H9 (cell line): ENCODE data around the gene MRPS5. TPM values are rescaled to one million over a fixed set of nuclear protein-coding genes. Genes with fewer than 3 reads are reported as not detected.
A peak's percentile ranks its signal among the peaks of the same experiment; 100 is the strongest.

ENCODE experiments used
- DNase-seq: peaks from one replicate; pipeline ENCODE4 v3.0.0-alpha.2; 2017
- H2AFZ ChIP-seq: one replicate; pipeline ENCODE4 v1.6.1; 2013; ENCODE audit warnings: mild to moderate bottlenecking, low read length, control low read depth, moderate library complexity
- H2AK5ac ChIP-seq: 2 replicates; pipeline ENCODE4 v1.6.1; 2013; ENCODE audit warnings: low read length, control low read depth, mixed read lengths; ENCODE audit not compliant: insufficient read length
- H2BK120ac ChIP-seq: one replicate; pipeline ENCODE4 v1.6.1; 2013; ENCODE audit warnings: low read depth, mild to moderate bottlenecking, low read length, control low read depth, inconsistent platforms; ENCODE audit not compliant: poor library complexity, severe bottlenecking
- H2BK12ac ChIP-seq: 2 replicates; pipeline ENCODE4 v1.6.1; 2013; ENCODE audit warnings: low read length, control low read depth, mixed read lengths, low read depth; ENCODE audit not compliant: insufficient read length
- H2BK15ac ChIP-seq: 2 replicates; pipeline ENCODE4 v1.6.1; 2013; ENCODE audit warnings: low read depth, low read length, control low read depth
- H2BK20ac ChIP-seq: one replicate; pipeline ENCODE4 v1.6.1; 2013; ENCODE audit warnings: low read depth, mild to moderate bottlenecking, low read length, control low read depth, inconsistent platforms; ENCODE audit not compliant: poor library complexity, severe bottlenecking
- H2BK5ac ChIP-seq: 2 replicates; pipeline ENCODE4 v1.6.1; 2013; ENCODE audit warnings: low read length, control low read depth, mixed read lengths; ENCODE audit not compliant: insufficient read length
- H3K14ac ChIP-seq: 2 replicates; pipeline ENCODE4 v1.6.1; 2013; ENCODE audit warnings: low read length, control low read depth; ENCODE audit not compliant: insufficient read depth
- H3K18ac ChIP-seq: 2 replicates; pipeline ENCODE4 v1.6.1; 2013; ENCODE audit warnings: low read depth, mild to moderate bottlenecking, mixed read lengths, low read length, control low read depth; ENCODE audit not compliant: insufficient read length
- H3K23ac ChIP-seq: 2 replicates; pipeline ENCODE4 v1.6.1; 2013; ENCODE audit warnings: low read length, control low read depth, mixed read lengths, low read depth; ENCODE audit not compliant: insufficient read length
- H3K23me2 ChIP-seq: 2 replicates; pipeline ENCODE4 v1.6.1; 2013; ENCODE audit warnings: low read depth, mild to moderate bottlenecking, mixed read lengths, low read length, control low read depth; ENCODE audit not compliant: insufficient read length, poor library complexity, severe bottlenecking
- H3K27ac ChIP-seq: 2 replicates; pipeline ENCODE4 v1.5.1; 2013; ENCODE audit warnings: low read length, control low read depth, mixed read lengths, low read depth; ENCODE audit not compliant: insufficient read length
- H3K27me3 ChIP-seq: 2 replicates; pipeline ENCODE4 v1.6.1; 2013; ENCODE audit warnings: low read length, control low read depth, inconsistent platforms; ENCODE audit not compliant: insufficient read depth
- H3K4ac ChIP-seq: 2 replicates; pipeline ENCODE4 v1.6.1; 2013; ENCODE audit warnings: low read depth, mild to moderate bottlenecking, control low read depth, inconsistent platforms, low read length, moderate library complexity
- H3K4me1 ChIP-seq: 2 replicates; pipeline ENCODE4 v1.6.1; 2013; ENCODE audit warnings: low read length, control low read depth, inconsistent platforms; ENCODE audit not compliant: insufficient read depth
- H3K4me2 ChIP-seq: 2 replicates; pipeline ENCODE4 v1.6.1; 2013; ENCODE audit warnings: low read length, control low read depth, mixed read lengths; ENCODE audit not compliant: insufficient read length, insufficient read depth
- H3K56ac ChIP-seq: 2 replicates; pipeline ENCODE4 v1.6.1; 2013; ENCODE audit warnings: low read depth, mild to moderate bottlenecking, mixed read lengths, low read length, control low read depth; ENCODE audit not compliant: insufficient read length
- H3K79me1 ChIP-seq: 2 replicates; pipeline ENCODE4 v1.6.1; 2013; ENCODE audit warnings: low read depth, mild to moderate bottlenecking, moderate library complexity, low read length, control low read depth, inconsistent platforms; ENCODE audit not compliant: insufficient read depth, poor library complexity, severe bottlenecking
- H3K79me2 ChIP-seq: 2 replicates; pipeline ENCODE4 v1.6.1; 2013; ENCODE audit warnings: low read length, control low read depth, inconsistent platforms; ENCODE audit not compliant: insufficient read depth
- H3K9ac ChIP-seq: 2 replicates; pipeline ENCODE4 v1.6.1; 2013; ENCODE audit warnings: low read length, control low read depth, mixed read lengths; ENCODE audit not compliant: insufficient read length; ENCODE audit errors: extremely low read depth
- H3K9me3 ChIP-seq: one replicate; pipeline ENCODE4 v1.6.1; 2013; ENCODE audit warnings: low read depth, low read length, inconsistent platforms; ENCODE audit not compliant: control insufficient read depth
- H3T11ph ChIP-seq: one replicate; pipeline ENCODE4 v1.6.1; 2013; ENCODE audit warnings: mild to moderate bottlenecking, low read length, control low read depth, inconsistent platforms
- H4K20me1 ChIP-seq: one replicate; pipeline ENCODE4 v1.6.1; 2013; ENCODE audit not compliant: control insufficient read depth, insufficient read length, insufficient read depth
- H4K5ac ChIP-seq: 2 replicates; pipeline ENCODE4 v1.6.1; 2013; ENCODE audit warnings: low read depth, mild to moderate bottlenecking, mixed read lengths, low read length, control low read depth; ENCODE audit not compliant: insufficient read length
- H4K8ac ChIP-seq: replicated peaks from 2 replicates; pipeline ENCODE4 v1.6.1; 2013; ENCODE audit warnings: low read length, control low read depth, mixed read lengths, low read depth; ENCODE audit not compliant: insufficient read length
- H4K91ac ChIP-seq: 2 replicates; pipeline ENCODE4 v1.6.1; 2013; ENCODE audit warnings: low read depth, mild to moderate bottlenecking, moderate library complexity, mixed read lengths, low read length, control low read depth; ENCODE audit not compliant: insufficient read length
- H3K27ac Mint-ChIP-seq, 3 experiments: 2 replicates in 2 of 3; 3 replicates in 1 of 3; pipeline ENCODE4 v1.8.0; 2020 to 2021; ENCODE audit warnings: mixed read lengths in 3 of 3, mild to moderate bottlenecking in 1 of 3, moderate library complexity in 1 of 3
- H3K27me3 Mint-ChIP-seq: 2 replicates; pipeline ENCODE4 v1.8.0; 2021; ENCODE audit warnings: low read depth, mild to moderate bottlenecking, moderate library complexity, mixed read lengths
- H3K36me3 Mint-ChIP-seq, 3 experiments: 2 replicates in 2 of 3; 3 replicates in 1 of 3; pipeline ENCODE4 v1.8.0; 2020 to 2021; ENCODE audit warnings: low read depth in 3 of 3, mixed read lengths in 3 of 3; ENCODE audit not compliant: insufficient read depth in 1 of 3
- H3K4me1 Mint-ChIP-seq, 2 experiments: 2 replicates each; pipeline ENCODE4 v1.8.0; 2020; ENCODE audit warnings: mixed read lengths in 2 of 2
- H3K4me3 Mint-ChIP-seq, 2 experiments: 2 replicates in 1 of 2; 3 replicates in 1 of 2; pipeline ENCODE4 v1.8.0; 2020 to 2021; ENCODE audit warnings: mild to moderate bottlenecking in 2 of 2, mixed read lengths in 2 of 2, moderate library complexity in 1 of 2
- H3K9me3 Mint-ChIP-seq, 2 experiments: 2 replicates in 1 of 2; 3 replicates in 1 of 2; pipeline ENCODE4 v1.8.0; 2020; ENCODE audit warnings: mild to moderate bottlenecking in 2 of 2, mixed read lengths in 2 of 2, moderate library complexity in 1 of 2
- CTCF ChIP-seq: fragments of 200-600 bp; sonication (generic); conservative IDR thresholded peaks from 3 replicates; pipeline ENCODE4 v1.8.0; 2021; ENCODE audit warnings: antibody characterized with exemption, mild to moderate bottlenecking
- WGBS: extraction: QIAGEN DNeasy Blood & Tissue Kit; methylation state at CpG from one replicate; pipeline ENCODE4 v1.1.7; 2013; ENCODE audit warnings: missing lambda C conversion rate, low lambda C conversion rate, mixed read lengths; ENCODE audit not compliant: insufficient read length; ENCODE audit errors: extremely low coverage; 5-methylcytosine and 5-hydroxymethylcytosine counted together
- total RNA-seq: library from RNA; stranded (reverse); gene quantifications from 2 replicates; pipeline ENCODE4 v1.2.1, GENCODE V29; 2021

MRPS5 gene
- total RNA-seq, 1 experiment from 2014 or later = 50.9 TPM

- Histone ChIP-seq H3T11ph (no peak overlapping the region), H3K23me2 (no peaks in the 10 kb centered on the region), H2AK5ac (no peak overlapping the region), H3K14ac (no peak overlapping the region), H2BK20ac (no peak overlapping the region), H2BK5ac (no peak overlapping the region), H3K4ac (no peak overlapping the region), H3K79me1 (no peaks in the 10 kb centered on the region), H2BK12ac (no peak overlapping the region), H2AFZ (peak overlapping the region; percentile 91), H4K20me1 (no peaks in the 10 kb centered on the region), H4K5ac (no peak overlapping the region), H3K18ac (no peak overlapping the region), H2BK120ac (no peak overlapping the region), H2BK15ac (no peak overlapping the region), H3K23ac (no peak overlapping the region), H3K9ac (no peak overlapping the region), H3K27ac (no peak overlapping the region), H3K79me2 (no peaks in the 10 kb centered on the region), H4K91ac (no peak overlapping the region), H3K9me3 (no peaks in the 10 kb centered on the region), H3K4me1 (no peaks in the 10 kb centered on the region; the same call in 1 of the 2 replicates), H4K8ac (no peak overlapping the region), H3K4me2 (peak overlapping the region; percentile 39), H3K27me3 (no peaks in the 10 kb centered on the region), H3K56ac (no peak overlapping the region)
- peaks cover 10% of the 10 kb centered on the region for H3K27me3 Mint-ChIP-seq
- no peaks in the 10 kb centered on the region for H3K9me3 Mint-ChIP-seq
- H3K27ac Mint-ChIP-seq = 0 out of 7 replicates have a peak overlapping the region, but pooled peaks of 1 of the 3 experiments have one; percentile 24
- TF ChIP-seq CTCF = no peak
- no CpG with 5 or more reads among the region's 12 CpGs for WGBS
- DNase-seq = no peak
- peak overlapping the region in 1 of 2 experiments; percentile 1; a peak in 1 of 5 replicates for H3K4me3 Mint-ChIP-seq
- H3K36me3 Mint-ChIP-seq = no peaks in the 10 kb centered on the region
- peaks cover 16 to 22% of the 10 kb centered on the region in 2 experiments for H3K4me1 Mint-ChIP-seq
Observed at GRCh38 chr2:95063086-95063958, 58.3 kb downstream of the MRPS5 start.
